Astrocyte (in vitro differentiated cells and primary cell): Measurements from ENCODE around the gene ABCA10.
"Not testable (repeated sequence)": the region's sequence is repeated elsewhere in the genome, so short reads cannot be mapped to it uniquely, and the experiment has no call there.

Experiments used
- CTCF ChIP-seq: IDR thresholded peaks from 2 replicates; pipeline ENCODE4 v1.5.1; 2011; ENCODE audit warnings: low read depth, mild to moderate bottlenecking, inconsistent platforms, low read length, moderate library complexity; ENCODE audit not compliant: insufficient read depth
- EZH2 ChIP-seq: IDR thresholded peaks from 2 replicates; pipeline ENCODE4 v1.6.1; 2012; ENCODE audit warnings: mild to moderate bottlenecking, low read length, inconsistent platforms; ENCODE audit not compliant: insufficient read depth

GRCh38 chr17:69196105-69196653 is 32.4 kb downstream of the ABCA10 start:
- TF ChIP-seq CTCF, EZH2: not testable (repeated sequence)
